SU-DHL-6 (cell line): ENCODE measurements around the gene SGCA.

ENCODE experiments used
- H2AFZ ChIP-seq: fragments of 200-600 bp; sonication (generic); 2 replicates; pipeline ENCODE4 v1.6.1; 2014; ENCODE audit warnings: low read depth, mild to moderate bottlenecking, moderate library complexity, mixed read lengths, antibody characterized with exemption, low read length; ENCODE audit not compliant: severe bottlenecking
- H3F3A ChIP-seq: fragments of 200-600 bp; shearing (Covaris generic); 2 replicates; pipeline ENCODE4 v1.6.0; 2016; ENCODE audit warnings: antibody characterized with exemption, mild to moderate bottlenecking; ENCODE audit not compliant: insufficient read depth
- H3K27ac ChIP-seq: fragments of 200-600 bp; sonication (generic); 2 replicates; pipeline ENCODE4 v1.5.1; 2016; ENCODE audit warnings: low read depth, mild to moderate bottlenecking, low read length, moderate library complexity, mixed read lengths
- H3K27me3 ChIP-seq: fragments of 200-600 bp; sonication (generic), shearing (Covaris generic); 2 replicates; pipeline ENCODE4 v1.6.0; 2014; ENCODE audit warnings: mild to moderate bottlenecking, low read length
- H3K36me3 ChIP-seq: fragments of 200-600 bp; sonication (generic); 2 replicates; pipeline ENCODE4 v1.6.1; 2014; ENCODE audit warnings: mild to moderate bottlenecking, low read length, mixed read lengths
- H3K4me2 ChIP-seq: fragments of 300-600, 200-600 bp; shearing (Covaris generic), sonication (generic); 2 replicates; pipeline ENCODE4 v1.6.0; 2014; ENCODE audit warnings: low read length, low read depth, mild to moderate bottlenecking; ENCODE audit not compliant: poor library complexity, severe bottlenecking
- H3K4me3 ChIP-seq: fragments of 200-600 bp; sonication (generic); 2 replicates; pipeline ENCODE4 v1.5.1; 2014; ENCODE audit warnings: antibody characterized with exemption, low read length, mild to moderate bottlenecking, mixed read lengths; ENCODE audit not compliant: insufficient read depth, poor library complexity, severe bottlenecking
- H3K79me2 ChIP-seq: fragments of 200-600 bp; sonication (generic); 2 replicates; pipeline ENCODE4 v1.6.1; 2014; ENCODE audit warnings: mild to moderate bottlenecking, low read length, moderate library complexity; ENCODE audit not compliant: insufficient read depth
- H3K9ac ChIP-seq: fragments of 200-600 bp; sonication (generic); 2 replicates; pipeline ENCODE4 v1.7.0; 2014; ENCODE audit warnings: mild to moderate bottlenecking, low read length
- H3K9me2 ChIP-seq: fragments of 200-600 bp; sonication (generic); replicated peaks from 2 replicates; pipeline ENCODE4 v1.6.1; 2014; ENCODE audit warnings: low read length; ENCODE audit not compliant: insufficient read depth
- H3K9me3 ChIP-seq: fragments of 200-600 bp; sonication (generic); 2 replicates; pipeline ENCODE4 v1.6.1; 2014; ENCODE audit warnings: low read length, mixed read lengths; ENCODE audit not compliant: insufficient read depth
- H4K20me1 ChIP-seq: fragments of 200-600 bp; sonication (generic); 2 replicates; pipeline ENCODE4 v1.6.1; 2014; ENCODE audit warnings: low read depth, mild to moderate bottlenecking, antibody characterized with exemption, low read length, moderate library complexity, mixed read lengths
- CTCF ChIP-seq: fragments of 200-600 bp; sonication (generic); IDR thresholded peaks from one replicate; pipeline ENCODE4 v1.5.1; 2017; ENCODE audit warnings: antibody characterized with exemption, mild to moderate bottlenecking, low read length, moderate library complexity; ENCODE audit not compliant: insufficient read depth, poor library complexity, severe bottlenecking
- EZH2phosphoT487 ChIP-seq: fragments of 200-600 bp; sonication (generic), shearing (Covaris generic); conservative IDR thresholded peaks from 2 replicates; pipeline ENCODE4 v1.6.1; 2018; ENCODE audit warnings: mild to moderate bottlenecking, antibody characterized with exemption, low read length, moderate library complexity, mixed read lengths

Gene SGCA

GRCh38 chr17:50189550-50190292, 23.9 kb downstream of the SGCA start:
- Histone ChIP-seq H3F3A (no peaks in the 10 kb centered on the region), H2AFZ (no peak overlapping the region), H3K79me2 (no peaks in the 10 kb centered on the region), H3K9me3 (no peaks in the 10 kb centered on the region), H3K4me2 (no peak overlapping the region), H3K9me2 (no peaks in the 10 kb centered on the region), H3K27me3 (no peaks in the 10 kb centered on the region), H3K9ac (no peak overlapping the region), H3K27ac (no peak overlapping the region), H4K20me1 (no peaks in the 10 kb centered on the region), H3K36me3 (no peaks in the 10 kb centered on the region), H3K4me3 (no peak overlapping the region)
- TF ChIP-seq CTCF: no peak

GRCh38 chr17:50190293-50190602, 24.4 kb downstream of the SGCA start:
- no peaks in the 10 kb centered on the region for H3K79me2 ChIP-seq
- no peaks in the 10 kb centered on the region for H3K9me3 ChIP-seq
- H3K27ac ChIP-seq: no peak overlapping the region
- no peak overlapping the region for H3K9ac ChIP-seq
- no peak overlapping the region for H3K4me2 ChIP-seq
- no peak overlapping the region for H3K4me3 ChIP-seq
- no peaks in the 10 kb centered on the region for H3K9me2 ChIP-seq
- no peaks in the 10 kb centered on the region for H4K20me1 ChIP-seq
- H2AFZ ChIP-seq: no peak overlapping the region
- H3F3A ChIP-seq: no peaks in the 10 kb centered on the region
- H3K27me3 ChIP-seq: no peaks in the 10 kb centered on the region
- TF ChIP-seq EZH2phosphoT487 (no peak), CTCF (no peak)
- no peaks in the 10 kb centered on the region for H3K36me3 ChIP-seq

GRCh38 chr17:50190603-50191358, 25.0 kb downstream of the SGCA start:
- Histone ChIP-seq H3K27me3 (no peaks in the 10 kb centered on the region), H3F3A (no peaks in the 10 kb centered on the region), H4K20me1 (no peaks in the 10 kb centered on the region), H3K9me3 (no peaks in the 10 kb centered on the region), H2AFZ (no peak overlapping the region), H3K79me2 (no peaks in the 10 kb centered on the region), H3K27ac (no peak overlapping the region), H3K4me2 (no peak overlapping the region), H3K4me3 (no peak overlapping the region), H3K36me3 (no peaks in the 10 kb centered on the region), H3K9ac (no peak overlapping the region), H3K9me2 (no peaks in the 10 kb centered on the region)
- TF ChIP-seq EZH2phosphoT487 (no peak), CTCF (no peak)
